Measurements from ENCODE around the gene EVI2B.

DNA sequence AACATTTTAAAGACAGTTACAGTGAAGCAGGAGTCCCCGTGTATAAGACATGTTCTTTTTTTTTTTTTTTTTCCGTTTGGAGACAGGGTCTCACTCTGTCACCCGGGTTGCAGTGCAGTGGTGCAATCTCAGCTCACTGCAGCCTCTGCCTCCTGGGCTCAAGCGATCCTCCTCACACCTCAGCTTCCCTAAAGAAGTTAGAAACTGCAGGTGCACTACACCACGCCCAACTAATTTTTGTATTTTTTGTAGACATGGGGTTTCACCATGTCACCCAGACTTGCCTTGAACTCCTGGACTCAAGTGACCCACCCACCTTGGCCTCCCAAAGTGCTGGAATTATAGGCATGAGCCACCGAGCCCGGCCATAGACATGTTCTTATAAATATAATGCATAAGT, 3.0 kb downstream of the EVI2B start:
- TF ChIP-seq, protein P1, sequence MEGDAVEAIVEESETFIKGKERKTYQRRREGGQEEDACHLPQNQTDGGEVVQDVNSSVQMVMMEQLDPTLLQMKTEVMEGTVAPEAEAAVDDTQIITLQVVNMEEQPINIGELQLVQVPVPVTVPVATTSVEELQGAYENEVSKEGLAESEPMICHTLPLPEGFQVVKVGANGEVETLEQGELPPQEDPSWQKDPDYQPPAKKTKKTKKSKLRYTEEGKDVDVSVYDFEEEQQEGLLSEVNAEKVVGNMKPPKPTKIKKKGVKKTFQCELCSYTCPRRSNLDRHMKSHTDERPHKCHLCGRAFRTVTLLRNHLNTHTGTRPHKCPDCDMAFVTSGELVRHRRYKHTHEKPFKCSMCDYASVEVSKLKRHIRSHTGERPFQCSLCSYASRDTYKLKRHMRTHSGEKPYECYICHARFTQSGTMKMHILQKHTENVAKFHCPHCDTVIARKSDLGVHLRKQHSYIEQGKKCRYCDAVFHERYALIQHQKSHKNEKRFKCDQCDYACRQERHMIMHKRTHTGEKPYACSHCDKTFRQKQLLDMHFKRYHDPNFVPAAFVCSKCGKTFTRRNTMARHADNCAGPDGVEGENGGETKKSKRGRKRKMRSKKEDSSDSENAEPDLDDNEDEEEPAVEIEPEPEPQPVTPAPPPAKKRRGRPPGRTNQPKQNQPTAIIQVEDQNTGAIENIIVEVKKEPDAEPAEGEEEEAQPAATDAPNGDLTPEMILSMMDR (conservative IDR thresholded peaks at IDR 0.05; ENCODE audit: low read depth, low read length): no peak
- TF ChIP-seq POLR2A (IDR thresholded peaks at IDR 0.05; ENCODE audit: low read depth, low read length) (no peak), NFE2L2 (IDR thresholded peaks at IDR 0.05; ENCODE audit: low read depth, low read length) (no peak), FOS (IDR thresholded peaks at IDR 0.05; ENCODE audit: low read depth, low read length) (no peak), BHLHE40 (IDR thresholded peaks at IDR 0.05; ENCODE audit: low read depth, low read length) (no peak), RCOR1 (IDR thresholded peaks at IDR 0.05; ENCODE audit: insufficient replicate concordance, low read length) (no peak), CEBPB (IDR thresholded peaks at IDR 0.05; ENCODE audit: low read depth, low read length) (no peak), RAD21 (IDR thresholded peaks at IDR 0.05; ENCODE audit: low read length) (no peak)
- TF ChIP-seq, protein P2, sequence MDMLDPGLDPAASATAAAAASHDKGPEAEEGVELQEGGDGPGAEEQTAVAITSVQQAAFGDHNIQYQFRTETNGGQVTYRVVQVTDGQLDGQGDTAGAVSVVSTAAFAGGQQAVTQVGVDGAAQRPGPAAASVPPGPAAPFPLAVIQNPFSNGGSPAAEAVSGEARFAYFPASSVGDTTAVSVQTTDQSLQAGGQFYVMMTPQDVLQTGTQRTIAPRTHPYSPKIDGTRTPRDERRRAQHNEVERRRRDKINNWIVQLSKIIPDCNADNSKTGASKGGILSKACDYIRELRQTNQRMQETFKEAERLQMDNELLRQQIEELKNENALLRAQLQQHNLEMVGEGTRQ (IDR thresholded peaks at IDR 0.05; ENCODE audit: low read depth, low read length): no peak
